ENCODE measurements around the gene UBE2U. TPM values are rescaled to one million over a fixed set of nuclear protein-coding genes. Genes with fewer than 3 reads are reported as not detected.

UBE2U gene
- total and polyA plus RNA-seq, 2 of the 4 experiments (the other 2 are of a cell fraction) = not detected

DNA sequence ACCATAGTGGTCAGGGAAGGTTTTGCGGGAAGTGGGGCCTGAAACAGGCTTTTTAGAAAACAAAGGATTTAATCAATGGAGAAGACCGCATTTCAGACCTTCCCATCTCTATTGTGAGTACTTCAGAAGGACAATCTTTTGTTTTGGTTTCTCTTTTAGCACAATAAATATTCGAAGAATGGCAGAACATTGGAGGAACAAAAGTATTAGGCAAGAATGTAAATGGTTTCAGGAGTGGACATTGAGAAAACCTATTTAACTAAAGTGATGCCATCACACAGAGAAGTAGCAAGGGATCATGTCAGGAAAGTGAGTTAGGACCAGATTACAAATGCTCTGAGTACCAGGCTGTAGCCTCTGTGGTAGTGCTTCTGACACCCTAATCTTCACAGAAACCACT, 26.8 kb upstream of the UBE2U start:
- Histone ChIP-seq H3K4ac (ENCODE audit: low read depth, low read length) (no peak overlapping the region; the same call in 1 of the 2 replicates), H3K36me3 (ENCODE audit: control insufficient read depth, insufficient read depth, low read length) (peaks cover 11% of the 10 kb centered on the region), H4K20me1 (ENCODE audit: insufficient read depth, low read length) (no peaks in the 10 kb centered on the region), H2BK20ac (ENCODE audit: low read depth, low read length) (no peak overlapping the region), H2AFZ (replicated peaks; ENCODE audit: low read length, poor library complexity) (no peak overlapping the region), H4K8ac (ENCODE audit: low read depth in 2 of 2, low read length in 2 of 2) (no peak overlapping the region), H4K5ac (ENCODE audit: low read depth, low read length) (no peak overlapping the region), H2BK15ac (ENCODE audit: low read depth, low read length) (no peak overlapping the region), H3K9me3 (ENCODE audit: control insufficient read depth, insufficient read depth, low read length) (no peaks in the 10 kb centered on the region), H2BK5ac (ENCODE audit: low read depth, low read length, poor library complexity, severe bottlenecking) (no peak overlapping the region), H3K4me1 (ENCODE audit: control insufficient read depth, insufficient read depth, low read length) (peaks cover 9% of the 10 kb centered on the region), H3K9me1 (ENCODE audit: insufficient read depth, low read length) (peaks cover under 1% of the 10 kb centered on the region; the same call in 1 of the 2 replicates), H3K18ac (ENCODE audit: low read depth, low read length) (no peak overlapping the region), H3K4me3 (ENCODE audit: insufficient read depth, low read depth, low read length) (no peak overlapping the region), H3K27me3 (ENCODE audit: control insufficient read depth, insufficient read depth, low read length) (no peaks in the 10 kb centered on the region), H2BK120ac (ENCODE audit: low read depth, low read length) (no peak overlapping the region), H3K9ac (ENCODE audit: low read depth, low read length) (no peak overlapping the region), H3K27ac (ENCODE audit: insufficient read depth, low read length) (no peak overlapping the region), H2AK9ac (replicated peaks; ENCODE audit: low read depth, low read length, poor library complexity) (no peak overlapping the region), H3K56ac (ENCODE audit: extremely low read depth, insufficient read depth, low read length) (no peak overlapping the region), H3K23ac (ENCODE audit: low read depth, low read length) (no peak overlapping the region), H3K14ac (replicated peaks; ENCODE audit: low read depth, low read length) (no peak overlapping the region), H4K91ac (ENCODE audit: insufficient read depth, low read depth, low read length) (0 out of 2 replicates have a peak overlapping the region, but pooled peaks have one; percentile 13), H3K4me2 (ENCODE audit: low read depth, low read length) (no peak overlapping the region), H2AK5ac (ENCODE audit: low read depth, low read length) (no peak overlapping the region), H3K79me1 (ENCODE audit: low read depth in 1 of 2, low read length in 2 of 2) (no peaks in the 10 kb centered on the region)
- intact Hi-C loops (cut with micrococcal nuclease) (no loop called here), in situ Hi-C loops (cut with MboI; ENCODE audit: low sequenced_read_pairs) (no loop called here), dilution Hi-C loops (cut with HindIII; ENCODE audit: low sequenced_read_pairs, unreplicated experiment) (no loop called here)
- no TSS peak for BruUV-seq (replicated peaks)
- ATAC-seq (ENCODE audit: low read depth) (no peak), DNase-seq (no peak)
- CTCF ChIA-PET = no interaction called here
- POLR2A ChIA-PET (ENCODE audit: unreplicated experiment) = no interaction called here
- TF ChIP-seq, protein P1, sequence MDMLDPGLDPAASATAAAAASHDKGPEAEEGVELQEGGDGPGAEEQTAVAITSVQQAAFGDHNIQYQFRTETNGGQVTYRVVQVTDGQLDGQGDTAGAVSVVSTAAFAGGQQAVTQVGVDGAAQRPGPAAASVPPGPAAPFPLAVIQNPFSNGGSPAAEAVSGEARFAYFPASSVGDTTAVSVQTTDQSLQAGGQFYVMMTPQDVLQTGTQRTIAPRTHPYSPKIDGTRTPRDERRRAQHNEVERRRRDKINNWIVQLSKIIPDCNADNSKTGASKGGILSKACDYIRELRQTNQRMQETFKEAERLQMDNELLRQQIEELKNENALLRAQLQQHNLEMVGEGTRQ (IDR thresholded peaks at IDR 0.05; ENCODE audit: low read depth, low read length) = no peak
- WGBS, 2 experiments (ENCODE audit: extremely low coverage in 2 of 2, insufficient read length in 1 of 2) = no CpG with 5 or more reads among the region's 3 CpGs
